Muscle of arm (tissue), 12 donors: ENCODE measurements around the gene FAM120B. TPM values are rescaled to one million over a fixed set of nuclear protein-coding genes. Genes with fewer than 3 reads are reported as not detected.

ENCODE experiments used
- DNase-seq: peaks from one replicate; pipeline ENCODE4 v3.0.0-alpha.2; 2013
- polyA plus RNA-seq, 12 donors: library from polyadenylated mRNA; unstranded; fragments of 120-200 nt; gene quantifications; one replicate each; pipeline ENCODE4 v1.2.1, GENCODE V29; 2013; ENCODE audit not compliant: insufficient read length in 12 of 12

Gene FAM120B
- polyA plus RNA-seq, 12 donors: 20.1 to 38.0 (median 27.5) TPM; not detected in 1

DNA sequence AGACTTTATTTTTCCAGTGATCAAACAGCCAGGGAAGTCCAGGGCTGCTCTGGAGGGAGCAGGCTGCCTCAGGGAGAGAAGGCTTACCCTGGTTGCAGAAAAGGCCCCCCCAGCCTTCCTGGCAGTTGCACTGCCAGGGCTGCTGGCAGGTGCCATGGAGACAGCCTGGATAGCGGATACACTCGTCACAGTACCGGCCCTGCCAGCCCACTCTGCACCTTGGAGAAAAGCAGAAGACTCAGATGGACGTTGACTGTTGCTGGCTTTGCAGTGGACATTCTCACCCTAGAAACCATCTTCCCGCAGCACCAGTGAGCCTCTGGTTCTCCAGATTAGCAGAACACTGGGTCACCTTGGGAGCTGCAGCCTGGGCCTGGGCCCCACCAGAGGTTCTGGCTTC, 21.1 kb upstream of the FAM120B start:
- no peak for DNase-seq

DNA sequence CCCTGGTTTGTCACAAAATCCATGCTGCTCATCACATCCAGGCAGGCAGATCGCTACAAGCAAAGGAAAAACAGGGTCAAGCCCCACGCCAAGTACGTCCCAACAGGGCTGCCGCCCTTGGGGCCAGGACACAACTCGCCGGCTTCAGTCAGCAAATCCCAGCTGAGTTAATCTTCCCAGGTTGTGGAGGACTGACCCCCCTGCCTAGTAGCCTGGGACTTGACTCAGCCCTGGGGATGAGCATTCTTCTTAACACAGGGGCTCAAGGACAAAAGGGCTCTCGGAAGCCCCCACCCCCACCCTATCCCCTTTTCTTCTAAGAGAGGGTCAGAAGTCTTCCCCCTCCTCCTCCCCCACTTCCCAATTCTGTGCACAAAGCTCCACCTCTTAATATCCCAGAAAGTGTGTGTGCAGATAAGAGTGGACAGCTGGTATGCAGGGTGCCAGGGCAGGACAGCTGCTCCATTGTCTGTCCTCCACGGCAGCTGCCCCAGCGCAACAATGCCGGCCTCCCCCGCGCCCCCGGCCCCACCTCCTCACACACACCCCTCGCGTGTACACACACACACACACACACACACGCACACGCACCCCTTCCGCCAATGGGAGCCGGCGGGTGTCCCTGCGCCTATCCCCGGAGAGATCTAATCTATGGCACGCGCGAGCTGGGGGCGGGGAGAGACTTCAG, 20.2 kb upstream of the FAM120B start:
- peak; percentile 38 for DNase-seq

DNA sequence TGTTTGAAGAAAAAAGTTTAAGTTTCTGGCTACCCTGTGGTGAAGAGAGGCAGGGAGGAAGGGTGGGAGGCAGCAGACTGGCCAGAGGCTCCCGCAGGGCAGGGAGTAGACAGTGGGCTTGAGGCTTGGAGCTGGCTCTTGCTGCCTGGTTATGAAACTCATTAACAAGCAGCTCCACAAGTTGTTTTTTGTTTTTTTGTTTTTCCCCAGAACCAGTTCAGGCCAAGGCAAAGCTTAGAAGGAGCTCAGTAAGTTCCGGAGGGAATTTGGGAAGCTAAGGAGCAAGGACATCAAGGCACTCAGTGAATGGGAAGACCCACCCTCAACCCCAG, 19.7 kb upstream of the FAM120B start:
- no peak for DNase-seq

DNA sequence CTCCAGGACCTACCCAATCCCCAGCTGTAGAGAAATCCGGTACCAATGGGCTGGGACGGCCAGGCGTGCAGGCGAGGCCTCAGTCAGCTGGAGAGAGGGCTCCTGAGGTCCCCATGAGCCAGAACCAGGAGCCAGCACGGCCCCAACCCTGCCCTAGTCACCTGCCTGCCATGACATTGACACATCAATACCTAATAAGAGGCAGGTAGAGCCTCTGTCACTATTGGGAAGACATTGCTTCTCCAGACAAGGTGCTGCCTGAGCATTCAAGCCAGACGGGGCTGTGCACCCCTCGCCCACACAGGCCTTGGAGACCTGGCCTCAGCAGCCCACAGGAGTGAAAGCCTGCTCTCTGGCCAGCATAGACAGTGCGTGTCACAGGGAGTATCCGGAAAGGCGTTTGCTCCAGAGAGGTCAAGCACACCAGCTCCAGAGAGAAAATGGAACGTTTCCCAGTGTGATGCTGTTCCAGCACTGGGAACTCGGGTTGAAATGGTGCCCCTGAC, 19.1 kb upstream of the FAM120B start:
- DNase-seq: no peak

DNA sequence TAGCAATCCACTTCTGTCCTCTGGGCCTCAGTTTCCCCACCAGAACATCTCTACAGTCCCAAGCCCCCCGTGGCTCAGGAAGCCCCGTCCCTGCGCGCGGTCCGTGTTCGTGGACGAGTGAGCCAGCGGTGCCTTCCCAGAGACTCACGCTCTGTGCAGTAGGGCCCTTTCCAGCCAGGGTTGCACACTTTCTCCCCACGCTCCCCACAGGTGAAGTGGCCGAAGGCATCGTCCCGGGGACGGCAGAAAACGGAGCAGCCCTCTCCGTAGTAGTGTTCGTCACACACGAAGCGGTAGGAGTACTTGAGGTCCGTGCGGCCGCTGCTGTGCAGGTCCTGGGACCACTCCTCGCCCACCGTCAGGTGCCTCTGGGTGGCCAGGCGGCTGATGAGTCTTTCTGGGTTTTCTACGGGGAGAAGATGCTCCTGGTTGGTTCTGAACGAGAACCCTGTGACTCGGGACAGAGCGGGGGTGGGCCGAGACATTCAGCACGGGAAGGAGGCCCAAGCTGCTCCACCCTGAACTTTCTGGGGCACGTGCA, 18.4 kb upstream of the FAM120B start:
- no peak for DNase-seq

DNA sequence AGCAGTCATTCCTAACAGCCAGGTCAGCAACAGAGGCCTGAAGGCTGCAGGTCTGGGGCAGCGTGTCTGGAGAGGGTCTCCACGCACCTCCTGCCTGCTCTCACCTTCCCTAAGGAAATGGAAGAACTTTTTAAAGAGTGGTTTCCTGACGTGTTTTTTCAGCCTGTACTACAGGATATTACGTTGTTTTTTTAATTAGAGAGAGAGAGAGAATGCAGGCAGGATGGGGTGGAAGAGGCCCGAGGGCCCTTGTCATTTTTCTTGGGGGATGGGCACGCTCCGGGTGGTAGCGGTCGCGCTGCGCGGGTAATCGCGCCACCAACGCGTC, 17.7 kb upstream of the FAM120B start:
- DNase-seq: no peak

DNA sequence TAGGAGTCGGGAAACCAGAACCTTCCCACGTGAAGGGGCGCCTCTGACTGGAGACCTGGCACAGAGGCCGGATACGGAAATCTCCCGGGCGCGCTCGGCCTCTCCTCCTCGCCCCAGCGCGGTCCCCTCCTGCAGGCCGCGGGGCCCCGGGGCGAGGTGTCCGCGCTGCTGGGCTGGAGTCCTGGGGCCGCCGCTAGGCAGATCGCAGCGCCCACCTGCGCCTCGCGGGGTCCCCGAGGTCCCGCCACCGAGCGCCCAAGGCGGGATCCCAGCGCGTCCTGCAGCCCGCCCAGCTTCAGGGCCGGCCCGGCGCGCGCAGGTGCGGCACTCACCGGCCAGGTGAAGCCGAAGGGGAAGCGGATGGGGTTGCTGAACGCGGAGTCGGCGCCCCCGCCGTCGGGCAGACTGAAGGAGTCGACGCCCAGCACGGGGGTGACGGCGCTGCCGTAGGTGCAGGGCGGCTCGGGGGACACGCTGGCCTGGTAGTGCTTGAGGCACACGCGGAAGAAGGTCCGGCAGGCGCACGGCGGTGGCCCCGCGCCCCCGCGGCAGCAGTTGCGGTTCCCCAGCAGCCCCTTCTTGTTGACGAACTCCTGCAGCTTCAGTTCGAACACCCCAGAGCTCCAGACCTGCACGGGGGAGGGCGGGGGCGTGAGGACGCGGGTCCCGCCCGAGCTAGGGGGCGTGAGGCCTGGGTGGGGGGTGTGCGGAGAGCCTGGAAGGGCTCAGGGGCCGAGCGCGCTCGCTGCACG, 17.2 kb upstream of the FAM120B start:
- no peak for DNase-seq

DNA sequence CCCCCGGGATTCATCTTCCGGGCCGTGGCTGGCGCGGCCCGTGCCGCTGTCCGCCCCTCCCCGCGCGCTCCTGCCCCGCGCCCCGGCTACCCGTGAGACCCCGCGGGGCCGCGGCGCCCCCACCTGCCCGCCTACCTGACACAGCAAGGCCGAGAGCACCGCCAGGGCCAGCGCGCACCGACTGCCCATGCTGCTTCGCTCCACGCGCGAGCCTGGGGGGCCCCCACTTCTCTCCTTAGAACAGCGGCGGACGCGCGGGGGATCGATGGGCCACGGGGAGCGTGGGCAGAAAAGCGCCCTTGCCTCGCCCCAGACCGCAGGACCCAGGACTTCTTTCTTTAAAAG, 16.6 kb upstream of the FAM120B start:
- DNase-seq: no peak

DNA sequence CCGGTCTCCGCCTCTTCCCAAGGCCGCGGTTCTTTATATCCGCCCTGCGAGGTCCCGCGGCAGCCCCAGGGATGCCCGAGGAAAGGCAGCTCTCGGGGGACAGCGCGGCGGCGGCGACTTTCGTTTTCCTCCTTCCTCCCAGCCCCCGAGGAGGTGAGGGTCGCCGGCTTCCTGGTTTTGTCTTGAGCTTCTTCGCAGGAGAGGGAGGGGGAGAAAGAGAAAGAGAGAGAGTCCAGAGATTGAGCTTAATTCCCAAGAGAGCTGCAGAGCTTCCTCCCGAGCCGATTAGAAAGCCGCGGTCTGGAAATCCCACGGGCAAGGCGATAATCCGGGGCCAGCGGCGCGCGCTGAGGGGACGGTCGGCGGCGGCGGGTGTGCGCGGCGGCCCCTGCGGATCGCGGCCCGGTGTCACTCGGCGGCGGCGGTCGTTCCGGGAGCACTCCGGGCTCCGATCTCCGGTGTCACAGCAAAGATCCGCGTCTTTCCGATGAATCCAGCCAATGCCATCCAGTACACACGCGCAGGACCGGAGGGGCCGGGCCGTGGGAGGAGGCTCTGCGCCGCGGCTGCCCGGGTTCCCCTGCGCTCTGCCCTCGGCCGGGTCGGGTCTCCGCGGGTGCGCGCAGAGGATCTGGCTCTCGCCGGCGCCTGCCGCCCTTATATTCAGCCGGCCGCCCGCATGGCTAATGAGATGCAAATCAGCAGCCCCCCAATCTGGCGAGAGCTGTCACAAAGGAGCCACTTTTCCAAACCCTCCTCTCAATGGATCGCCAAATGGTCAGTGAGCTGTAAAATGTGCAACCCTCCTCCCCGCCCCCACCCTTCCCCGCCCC, 16.0 kb upstream of the FAM120B start, which contains the start of gene DLL1:
Gene DLL1, minus strand, starts transcription at position 783 of the 833 bp plus-strand sequence. CDS start 939 bp downstream, outside the sequence.
- peak; percentile 41 for DNase-seq

DNA sequence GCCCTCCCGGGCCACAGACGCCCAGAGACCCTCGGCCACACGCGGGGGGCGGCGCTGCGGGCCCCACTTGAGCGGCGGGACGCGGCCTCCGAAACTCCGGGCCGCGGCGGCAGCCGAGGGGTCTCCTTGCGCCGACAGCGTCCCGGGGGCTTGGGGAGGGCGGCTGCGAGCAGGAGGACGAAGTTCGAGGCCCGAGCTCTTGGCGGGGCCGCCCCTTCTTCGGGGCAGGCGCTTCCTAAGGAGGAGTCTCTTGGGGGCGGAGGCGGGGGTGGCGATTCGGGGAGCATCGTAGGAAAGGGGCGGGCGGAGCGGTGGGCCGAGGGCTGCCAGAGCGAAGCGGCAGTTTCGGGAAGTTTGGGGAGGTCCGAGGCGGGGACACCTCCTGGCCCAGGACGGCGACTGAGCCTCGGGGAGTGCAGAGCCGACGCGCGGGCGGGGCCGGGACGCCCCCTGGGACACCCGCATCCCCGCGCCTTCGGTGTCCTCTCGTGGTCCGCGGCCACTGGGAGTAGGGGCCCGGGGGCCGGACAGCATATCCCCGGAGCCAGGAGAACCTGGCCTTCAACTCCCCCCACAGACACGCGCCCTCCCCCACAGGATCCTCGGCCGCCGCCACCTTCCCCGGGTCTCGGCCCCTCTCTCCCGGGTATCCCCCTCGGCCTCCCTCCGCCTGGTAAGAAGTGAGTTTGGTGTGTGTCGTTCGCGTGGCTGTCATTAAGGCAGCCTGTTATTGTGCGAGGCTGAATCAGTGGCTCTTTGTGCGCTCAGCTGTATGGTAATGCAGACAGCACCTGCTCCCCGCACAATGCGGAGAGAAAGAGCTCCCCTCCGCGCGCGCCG, 15.1 kb upstream of the FAM120B start:
- peak; percentile 51 for DNase-seq

DNA sequence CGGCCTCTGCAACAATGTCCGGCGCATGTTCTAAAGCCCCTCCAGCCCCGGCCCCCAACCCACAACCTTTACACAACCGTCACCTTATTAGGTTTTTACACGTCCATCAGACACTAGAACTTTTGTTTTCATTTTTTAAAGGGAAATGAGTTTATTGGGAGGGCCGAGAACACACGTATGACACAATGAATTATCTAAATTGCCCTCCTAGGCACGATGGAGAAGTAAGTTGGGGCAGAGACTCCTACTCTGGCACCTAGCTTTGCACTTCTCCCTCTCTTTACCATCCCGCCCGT, 14.5 kb upstream of the FAM120B start:
- no peak for DNase-seq

DNA sequence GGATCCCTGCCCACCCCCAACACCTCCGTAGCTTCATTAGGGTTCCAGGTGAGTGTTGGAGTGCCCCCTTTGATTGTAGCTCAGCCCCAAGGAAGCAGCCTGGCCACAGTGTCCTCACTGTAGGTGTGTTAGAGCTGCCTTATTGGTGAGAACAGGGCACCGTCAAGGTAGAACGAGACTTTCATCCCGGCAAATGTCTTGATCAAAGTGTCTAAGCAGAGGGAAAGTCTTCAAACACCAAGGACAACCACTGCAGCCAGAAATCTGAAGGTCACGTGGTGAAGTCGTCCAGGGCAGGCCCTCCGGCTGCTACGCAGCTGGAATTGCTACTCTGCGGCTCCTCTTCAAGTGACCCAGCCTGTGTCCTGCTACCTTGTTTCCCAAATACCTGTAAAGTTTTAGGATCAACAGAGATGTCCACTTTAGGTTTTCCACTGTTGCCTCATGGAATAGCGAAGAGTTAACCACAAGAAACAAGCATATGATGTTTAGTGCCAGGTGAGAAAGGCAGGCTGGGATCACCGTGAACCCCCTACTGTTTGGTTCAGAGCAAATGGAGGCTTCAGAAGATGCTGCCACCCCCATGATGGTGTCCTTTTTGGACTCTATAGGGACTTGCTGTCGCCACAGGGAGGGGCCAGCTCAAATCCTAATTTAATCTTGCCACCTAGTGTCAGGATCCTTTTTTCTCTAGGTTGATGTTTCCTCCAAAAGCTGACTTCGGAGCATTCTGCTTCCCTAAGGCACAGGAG, 14.0 kb upstream of the FAM120B start:
- DNase-seq: no peak

DNA sequence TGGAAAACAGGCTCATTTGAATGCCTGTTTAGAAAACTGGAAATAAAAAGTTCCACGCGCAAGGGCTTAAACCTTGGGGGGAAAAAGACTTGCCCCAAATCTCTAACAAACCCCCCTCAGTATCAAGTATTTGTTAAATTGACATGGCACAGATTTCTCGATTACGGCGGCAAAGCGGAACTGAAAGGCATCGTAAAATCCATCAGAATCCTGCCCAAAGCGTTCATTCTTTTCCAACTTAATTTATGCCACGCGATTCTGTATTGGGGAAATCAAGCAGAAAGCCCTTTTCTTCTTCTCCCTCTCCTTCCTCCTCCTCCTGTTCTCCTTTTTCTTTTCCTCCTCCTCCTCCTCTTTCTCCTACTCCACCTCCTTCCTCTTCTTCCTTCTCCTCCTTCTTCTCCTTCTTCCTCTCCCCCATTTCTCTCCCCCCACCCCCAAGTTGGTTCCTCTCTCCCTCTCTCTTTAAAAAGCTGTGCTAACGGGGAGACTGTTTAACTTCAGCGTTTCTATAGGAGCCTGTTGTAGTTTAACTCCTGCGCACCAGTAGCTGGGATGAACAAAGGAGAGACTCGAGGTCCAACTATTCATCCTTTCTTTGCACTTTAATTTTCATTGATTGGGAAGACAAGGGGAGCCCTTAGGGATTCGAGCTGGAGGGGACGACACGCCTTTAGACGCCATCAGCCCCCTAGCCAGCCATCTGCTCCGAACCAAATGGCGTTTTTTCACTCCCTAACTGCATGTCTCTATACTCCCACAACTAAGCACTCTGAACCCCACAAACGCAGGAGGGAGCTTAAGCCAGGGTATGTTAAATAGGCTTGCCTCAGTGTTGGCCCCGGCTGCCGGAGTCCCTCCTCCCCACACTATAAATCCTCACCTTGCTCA, 13.0 kb upstream of the FAM120B start:
- no peak for DNase-seq

DNA sequence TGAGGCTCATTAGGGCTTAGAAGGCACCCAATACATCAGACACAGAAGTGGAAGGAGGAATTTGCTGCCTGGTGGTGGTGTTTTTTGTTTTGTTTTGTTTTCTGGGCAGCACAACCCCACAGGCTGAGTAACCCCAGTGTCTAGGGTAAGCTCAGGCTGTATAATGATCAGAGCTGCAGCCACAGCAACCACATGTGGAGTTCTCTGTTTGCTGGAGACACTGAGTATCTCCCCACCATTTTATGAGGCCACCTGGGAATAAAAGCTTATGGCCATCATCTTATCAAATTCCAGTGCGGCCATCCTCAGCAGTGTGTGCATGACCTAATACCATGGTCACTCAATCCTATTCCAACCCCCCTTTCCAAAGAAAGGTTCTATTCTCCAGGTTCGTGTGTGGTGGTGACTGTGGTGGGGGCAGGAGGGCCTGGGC, 12.2 kb upstream of the FAM120B start:
- no peak for DNase-seq

DNA sequence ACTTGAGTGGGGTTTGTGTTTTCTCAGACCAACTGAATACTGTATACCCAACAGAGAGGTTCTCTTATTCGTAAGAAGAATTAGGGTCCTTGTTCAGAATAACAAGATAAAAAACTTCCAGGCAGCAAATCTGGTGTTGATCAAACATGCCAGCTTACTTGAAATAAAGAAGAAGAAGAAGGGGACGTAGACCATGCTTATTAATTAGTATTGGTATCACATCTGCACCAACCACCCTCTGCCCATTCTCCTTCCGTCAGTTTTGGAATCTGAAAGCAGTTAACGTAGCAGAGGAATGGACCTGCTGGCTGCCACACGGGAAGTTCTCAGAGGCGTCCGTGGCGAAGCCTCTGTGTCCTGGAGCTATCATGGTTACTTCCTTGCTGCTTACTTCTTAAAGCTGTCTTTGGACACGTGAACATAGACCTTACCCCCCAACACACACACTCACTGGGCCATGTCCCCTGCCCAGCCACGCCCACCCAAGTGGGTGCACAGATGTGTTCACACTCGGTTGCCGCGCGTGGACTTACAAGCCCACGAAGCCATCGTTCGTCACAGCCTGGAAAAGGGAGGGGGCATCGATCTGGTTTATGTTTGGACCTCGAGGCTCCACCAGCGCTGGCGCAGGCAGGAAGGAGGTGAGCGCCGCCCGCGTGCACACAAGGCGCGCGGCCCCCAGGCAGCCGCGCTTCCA, 11.6 kb upstream of the FAM120B start:
- DNase-seq: no peak

DNA sequence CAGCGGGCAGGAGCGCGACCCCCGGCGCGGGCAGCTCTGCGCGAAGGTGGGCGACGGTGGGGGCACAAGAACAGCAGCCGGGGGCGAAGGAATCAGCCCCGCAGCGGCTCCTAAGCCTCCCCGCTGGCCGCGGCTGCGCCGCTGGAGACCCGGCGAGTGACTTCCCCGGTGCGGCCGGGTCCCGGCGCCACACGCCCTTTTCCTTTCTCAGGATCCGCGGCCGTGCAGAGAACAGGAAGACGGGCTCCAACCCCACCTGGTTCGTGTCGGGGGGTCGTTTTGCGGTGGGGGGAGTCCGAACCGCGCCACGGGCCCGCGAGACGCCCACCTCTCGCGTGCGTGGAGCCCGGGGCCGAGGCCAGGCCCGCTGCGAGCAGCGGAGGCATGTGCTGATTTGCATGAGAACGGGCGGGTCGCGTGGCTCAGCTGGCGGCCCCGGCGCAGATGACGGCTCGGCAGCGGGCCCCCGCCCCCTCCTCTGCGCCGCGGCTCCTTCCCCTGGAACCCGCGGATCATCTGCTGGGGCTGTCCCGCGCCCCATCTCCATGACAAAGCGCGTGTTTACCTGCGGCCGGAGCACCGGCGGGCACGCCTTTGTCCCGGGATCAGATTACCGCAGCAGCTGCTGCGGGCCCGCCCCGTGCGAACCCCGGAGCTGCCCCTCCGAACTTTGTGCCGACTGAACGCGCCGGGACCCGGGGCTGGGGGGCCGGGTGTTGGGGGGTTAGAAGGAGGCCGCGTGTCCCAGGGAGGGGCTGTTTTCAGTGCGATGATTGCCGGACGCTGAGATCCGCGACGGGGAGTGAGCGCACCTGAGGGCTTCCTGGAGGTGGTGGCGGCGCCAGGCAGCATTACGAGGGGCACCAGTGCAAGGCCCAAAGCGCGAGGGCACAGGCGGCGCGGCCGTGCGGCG, 10.8 kb upstream of the FAM120B start:
- no peak for DNase-seq

DNA sequence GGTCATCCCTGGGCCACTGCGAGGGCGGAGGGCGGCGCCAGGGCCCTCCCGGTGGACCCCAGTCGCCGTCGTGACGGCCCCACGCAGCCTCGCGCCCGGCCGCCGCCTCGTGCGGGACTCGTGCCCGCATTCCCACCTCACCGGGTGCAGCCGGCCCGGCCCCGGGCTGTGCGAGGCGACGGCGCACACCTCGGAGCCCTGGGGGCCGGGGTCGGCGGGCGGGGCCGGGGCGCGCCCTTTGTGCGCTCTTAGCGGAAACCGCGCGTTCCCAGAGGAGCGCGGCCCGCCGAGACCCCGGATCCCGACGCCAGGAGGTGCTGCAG, 10.2 kb upstream of the FAM120B start:
- no peak for DNase-seq
